Transverse colon (tissue), 4 donors: ENCODE measurements around the gene POMT1. TPM values are rescaled to one million over a fixed set of nuclear protein-coding genes. Genes with fewer than 3 reads are reported as not detected.

Experiments used
- DNase-seq: peaks from one replicate; pipeline ENCODE4 v3.0.0-alpha.2; 2019
- H3K27ac ChIP-seq, 4 donors: fragments of 200-600 bp; sonication (generic); 2 replicates each; pipeline ENCODE4 v1.5.1; 2016 to 2018; ENCODE audit warnings: inconsistent platforms in 4 of 4
- H3K27me3 ChIP-seq: fragments of 200-600 bp; sonication (generic); 2 replicates; pipeline ENCODE4 v1.5.1; 2017; ENCODE audit warnings: inconsistent platforms
- H3K36me3 ChIP-seq, 4 donors: fragments of 200-600 bp; sonication (generic); 2 replicates each; pipeline ENCODE4 v1.5.1; 2017 to 2019; ENCODE audit warnings: inconsistent platforms in 4 of 4
- H3K4me1 ChIP-seq, 4 donors: fragments of 200-600 bp; sonication (generic); 2 replicates each; pipeline ENCODE4 v1.5.1; 2017 to 2020; ENCODE audit warnings: inconsistent platforms in 4 of 4
- H3K4me3 ChIP-seq, 4 donors: fragments of 200-600 bp; sonication (generic); 1 replicate in 1 of 4; 2 replicates in 3 of 4; pipeline versions ENCODE4 v1.5.1 to v1.6.1; 2017 to 2019; ENCODE audit warnings: inconsistent platforms in 4 of 4
- H3K9me3 ChIP-seq, 2 donors: fragments of 200-600 bp; sonication (generic); 2 replicates each; pipeline ENCODE4 v1.5.1; 2017 to 2019; ENCODE audit warnings: inconsistent platforms in 2 of 2
- CTCF ChIP-seq, 5 experiments: fragments of 200-600 bp in 3 of 5; fragments of 450-650 bp in 2 of 5; sonication (generic) in 3 of 5; IDR thresholded peaks; 1 replicate in 2 of 5; 2 replicates in 3 of 5; pipeline ENCODE4 v1.5.1; 2016 to 2017; ENCODE audit warnings: antibody characterized with exemption in 5 of 5, inconsistent platforms in 3 of 5, mild to moderate bottlenecking in 2 of 5, moderate library complexity in 1 of 5
- EP300 ChIP-seq: sonication (generic); formaldehyde crosslinking; IDR thresholded peaks from one replicate; pipeline ENCODE4 v1.6.1; 2017; ENCODE audit warnings: antibody characterized with exemption, low read depth
- POLR2A ChIP-seq: fragments of 450-650 bp; IDR thresholded peaks from one replicate; pipeline ENCODE4 v1.6.1; 2016; ENCODE audit warnings: antibody characterized with exemption, mild to moderate bottlenecking, moderate library complexity
- POLR2AphosphoS5 ChIP-seq, 3 donors: sonication (generic); formaldehyde crosslinking; IDR thresholded peaks; one replicate each; pipeline ENCODE4 v1.6.1; 2016; ENCODE audit warnings: antibody characterized with exemption in 3 of 3
- WGBS, 2 donors: methylation state at CpG; one replicate each; pipeline ENCODE4 v1.1.5; 2018; ENCODE audit warnings: low coverage in 1 of 2; 5-methylcytosine and 5-hydroxymethylcytosine counted together
- in situ Hi-C, 4 donors: fragments of 200-750 bp; cut with MboI; loops; one replicate each; pipeline versions ENCODE4 v1.15.0 to v1.15.1; 2017; ENCODE audit warnings: low sequenced_read_pairs in 3 of 4, low pct_ligation_motif_present in 1 of 4, low pct_unique_long_range_greater_than_20kb in 1 of 4
- intact Hi-C: fragments of 100-400 bp; cut with DNase I; formaldehyde crosslinking; loops from one replicate; pipeline ENCODE4 v1.15.1; 2023; ENCODE audit warnings: low total_unique reads
- total RNA-seq, 4 donors: library from RNA; depleted of rRNA; stranded (reverse); fragments of >200 nt; gene quantifications; one replicate each; pipeline ENCODE4 v1.1.0, GENCODE V29; 2016

The POMT1 gene
- total RNA-seq, 4 donors from 2014 or later, result 37.5 to 178 (median 69.5) TPM

- Histone ChIP-seq H3K36me3 (peaks cover 0 to 72% (median 32%) of the 10 kb centered on the region in 4 donors), H3K27ac (no peak overlapping the region), H3K4me3 (no peak overlapping the region), H3K9me3 (no peaks in the 10 kb centered on the region), H3K4me1 (no peaks in the 10 kb centered on the region), H3K27me3 (no peaks in the 10 kb centered on the region)
- in situ Hi-C loops (loop anchor here in 1 of 4 donors (25.0 kb wide), 1 partner anchor 297 kb away; no protein-coding TSS in a partner anchor), intact Hi-C loops (no loop called here)
- 93% methylated on average over 10 of the region's 10 CpGs; no CpG with 5 or more reads in 1 of the 2 donors for WGBS, 2 donors
- no peak for TF ChIP-seq EP300
- no peak for TF ChIP-seq CTCF (IDR thresholded peaks at IDR 0.05)
- TF ChIP-seq POLR2AphosphoS5 (IDR thresholded peaks at IDR 0.05), result no peak
- TF ChIP-seq POLR2A, result no peak
- no peak for DNase-seq
Measured at GRCh38 chr9:131459056-131459455, 43.7 kb upstream of the POMT1 start.

GRCh38 chr9:131461166-131461565 is 41.6 kb upstream of the POMT1 start:
- no peak overlapping the region for H3K4me3 ChIP-seq
- peaks cover 0 to 77% (median 33%) of the 10 kb centered on the region in 4 donors for H3K36me3 ChIP-seq
- WGBS, 2 donors, result 100% methylated on average over 1 of the region's 1 CpG; no CpG with 5 or more reads in 1 of the 2 donors
- no peak overlapping the region for H3K27ac ChIP-seq
- H3K27me3 ChIP-seq, result no peaks in the 10 kb centered on the region
- DNase-seq, result no peak
- in situ Hi-C loops (loop anchor here in 1 of 4 donors (10.0 to 25.0 kb wide), 2 partner anchors 106 to 299 kb away; no protein-coding TSS in a partner anchor), intact Hi-C loops (no loop called here)
- H3K9me3 ChIP-seq, result no peaks in the 10 kb centered on the region
- no peaks in the 10 kb centered on the region for H3K4me1 ChIP-seq
- TF ChIP-seq POLR2AphosphoS5 (IDR thresholded peaks at IDR 0.05), result no peak
- no peak for TF ChIP-seq POLR2A
- TF ChIP-seq EP300, result no peak
- TF ChIP-seq CTCF (IDR thresholded peaks at IDR 0.05), result no peak

GRCh38 chr9:131464354-131465000 is 38.2 kb upstream of the POMT1 start:
- no peaks in the 10 kb centered on the region for H3K4me1 ChIP-seq
- intact Hi-C loops, result no loop called here
- in situ Hi-C loops, result loop anchor here in 1 of 4 donors (10.0 to 25.0 kb wide), 2 partner anchors 110 to 302 kb away; no protein-coding TSS in a partner anchor
- H3K27me3 ChIP-seq, result no peaks in the 10 kb centered on the region
- no peak overlapping the region for H3K27ac ChIP-seq
- H3K9me3 ChIP-seq, result no peaks in the 10 kb centered on the region
- DNase-seq, result no peak
- H3K4me3 ChIP-seq, result no peak overlapping the region
- WGBS, 2 donors, result 89% methylated on average over 24 of the region's 24 CpGs; no CpG with 5 or more reads in 1 of the 2 donors
- H3K36me3 ChIP-seq, result peaks cover 0 to 64% (median 26%) of the 10 kb centered on the region in 4 donors
- TF ChIP-seq EP300 (no peak), POLR2A (no peak), CTCF (IDR thresholded peaks at IDR 0.05) (no peak), POLR2AphosphoS5 (IDR thresholded peaks at IDR 0.05) (no peak)

GRCh38 chr9:131465401-131465800 is 37.3 kb upstream of the POMT1 start:
- H3K36me3 ChIP-seq, result peaks cover 0 to 65% (median 23%) of the 10 kb centered on the region in 4 donors
- no peak for DNase-seq
- no peak overlapping the region for H3K4me3 ChIP-seq
- no peak for TF ChIP-seq EP300
- TF ChIP-seq POLR2AphosphoS5 (IDR thresholded peaks at IDR 0.05), result no peak
- TF ChIP-seq CTCF (IDR thresholded peaks at IDR 0.05), result no peak
- TF ChIP-seq POLR2A, result no peak
- in situ Hi-C loops (loop anchor here in 1 of 4 donors (10.0 to 25.0 kb wide), 2 partner anchors 111 to 303 kb away; no protein-coding TSS in a partner anchor), intact Hi-C loops (no loop called here)
- H3K4me1 ChIP-seq, result no peaks in the 10 kb centered on the region
- WGBS, 2 donors, result 95 to 98% methylated on average over 6 of the region's 6 CpGs
- no peaks in the 10 kb centered on the region for H3K9me3 ChIP-seq
- H3K27ac ChIP-seq, result no peak overlapping the region
- H3K27me3 ChIP-seq, result no peaks in the 10 kb centered on the region
